GM12878 (cell line): ENCODE data around the gene ABRACL. TPM values are rescaled to one million over a fixed set of nuclear protein-coding genes. Genes with fewer than 3 reads are reported as not detected.
A peak's percentile ranks its signal among the peaks of the same experiment; 100 is the strongest.

Experiments
- ATAC-seq: fragments of 200-7000 bp; cut with Tn5 transposase; 3 replicates; pipeline ENCODE4 v1.9.1; 2020; ENCODE audit warnings: mild to moderate bottlenecking, moderate library complexity
- BruUV-seq: library from RNA; stranded (reverse); fragments of 400-500 nt; replicated peaks from 2 replicates; lab custom pipeline; 2021; lab: Mats Ljungman, UMichigan
- CTCF ChIA-PET: fragments of 300-600 bp; sonication (Branson Sonifier 250); formaldehyde crosslinking; extraction: SDS; loops from one replicate; lab custom pipeline; 2021; ENCODE audit warnings: inconsistent platforms; lab: Yijun Ruan, JAX
- POLR2A ChIA-PET: fragments of 350-600 bp; formaldehyde crosslinking; extraction: SDS; loops from one replicate; lab custom pipeline; 2021; ENCODE audit warnings: inconsistent platforms; lab: Charles Lee
- RAD21 ChIA-PET: fragments of 300-600 bp; sonication (Branson Sonifier 250); formaldehyde crosslinking; loops from one replicate; lab custom pipeline; 2023; ENCODE audit warnings: antibody characterized with exemption; ENCODE audit not compliant: unreplicated experiment; lab: Charles Lee
- SMC1A ChIA-PET: fragments of 300-600 bp; sonication (Branson Sonifier 250); formaldehyde crosslinking; loops from one replicate; lab custom pipeline; 2023; ENCODE audit not compliant: unreplicated experiment, uncharacterized antibody; lab: Charles Lee
- DNase-seq: peaks from one replicate; pipeline ENCODE4 v3.0.0-alpha.2; 2011; ENCODE audit warnings: low read depth, low spot score
- FAIRE-seq: peaks from 3 replicates; lab custom pipeline; 2011; peaks lifted over from hg19 to GRCh38; lab: Jason Lieb, UNC
- H2AFZ ChIP-seq: 2 replicates; pipeline ENCODE4 v1.6.0; 2011; ENCODE audit warnings: low read depth, low read length, control low read depth; ENCODE audit not compliant: control insufficient read depth
- H3K27ac ChIP-seq: 2 replicates; pipeline ENCODE4 v1.5.1; 2011; ENCODE audit warnings: control low read depth; ENCODE audit not compliant: control insufficient read depth, insufficient read depth
- H3K27me3 ChIP-seq, 2 experiments: replicated peaks in 1 of 2; 2 replicates each; pipeline versions ENCODE4 v1.6.0 to v1.6.1; 2011; ENCODE audit warnings: low read length in 1 of 2; ENCODE audit not compliant: control insufficient read depth in 2 of 2, insufficient read depth in 2 of 2
- H3K36me3 ChIP-seq, 2 experiments: 2 replicates each; pipeline ENCODE4 v1.5.1; 2011; ENCODE audit warnings: low read length in 1 of 2; ENCODE audit not compliant: control insufficient read depth in 2 of 2, insufficient read depth in 2 of 2
- H3K4me1 ChIP-seq: 2 replicates; pipeline ENCODE4 v1.6.1; 2011; ENCODE audit warnings: mild to moderate bottlenecking, low read length, moderate library complexity, mixed read lengths; ENCODE audit not compliant: control insufficient read depth, insufficient read depth
- H3K4me2 ChIP-seq: 2 replicates; pipeline ENCODE4 v1.6.0; 2011; ENCODE audit warnings: control low read depth; ENCODE audit not compliant: control insufficient read depth, insufficient read depth
- H3K4me3 ChIP-seq: fragments of 200-600 bp; sonication (generic); 2 replicates; pipeline ENCODE4 v1.5.1; 2016
- H3K79me2 ChIP-seq: 2 replicates; pipeline ENCODE4 v1.6.0; 2011; ENCODE audit warnings: low read length; ENCODE audit not compliant: control insufficient read depth, insufficient read depth
- H3K9ac ChIP-seq: 2 replicates; pipeline ENCODE4 v1.8.0; 2011; ENCODE audit warnings: low read length, control low read depth, mixed read lengths; ENCODE audit not compliant: control insufficient read depth, insufficient read depth
- H3K9me3 ChIP-seq: replicated peaks from 3 replicates; pipeline ENCODE4 v1.5.1; 2011; ENCODE audit warnings: mild to moderate bottlenecking, low read length; ENCODE audit not compliant: control insufficient read depth, insufficient read depth
- H4K20me1 ChIP-seq: 2 replicates; pipeline ENCODE4 v1.6.0; 2011; ENCODE audit not compliant: control insufficient read depth, insufficient read depth
- ASH2L ChIP-seq: fragments of 300-600, 200-600 bp; sonication (generic); IDR thresholded peaks from 2 replicates; pipeline ENCODE4 v1.6.1; 2017; ENCODE audit warnings: low read depth, mild to moderate bottlenecking, borderline replicate concordance
- BCL11A ChIP-seq: IDR thresholded peaks from 2 replicates; pipeline ENCODE4 v1.6.1; 2011; ENCODE audit warnings: low read depth, low read length
- CBFB ChIP-seq: IDR thresholded peaks from 2 replicates; pipeline ENCODE4 v1.6.1; 2016; ENCODE audit warnings: antibody characterized with exemption, low read depth
- DPF2 ChIP-seq: fragments of 450-650 bp; IDR thresholded peaks from 2 replicates; pipeline ENCODE4 v1.6.1; 2017; ENCODE audit warnings: mild to moderate bottlenecking
- ESRRA ChIP-seq: IDR thresholded peaks from 2 replicates; pipeline ENCODE4 v1.6.1; 2012; ENCODE audit warnings: mild to moderate bottlenecking, low read length, improper control_type of control experiment
- FOXK2 ChIP-seq: fragments of 450-650 bp; IDR thresholded peaks from 2 replicates; pipeline ENCODE4 v1.6.1; 2017; ENCODE audit warnings: mild to moderate bottlenecking, moderate library complexity
- IRF4 ChIP-seq: IDR thresholded peaks from 2 replicates; pipeline ENCODE4 v1.6.1; 2011; ENCODE audit warnings: low read depth, low read length
- JUNB ChIP-seq: IDR thresholded peaks from 2 replicates; pipeline ENCODE4 v1.6.1; 2016; ENCODE audit warnings: antibody characterized with exemption, mild to moderate bottlenecking
- NBN ChIP-seq: fragments of 450-650 bp; IDR thresholded peaks from 2 replicates; pipeline ENCODE4 v1.6.1; 2016
- POLR2AphosphoS2 ChIP-seq: IDR thresholded peaks from 2 replicates; pipeline ENCODE4 v1.6.1; 2011; ENCODE audit warnings: low read depth, mild to moderate bottlenecking, low read length, improper control_type of control experiment, moderate library complexity
- RB1 ChIP-seq: fragments of 450-650 bp; formaldehyde crosslinking; IDR thresholded peaks from 2 replicates; pipeline ENCODE4 v1.6.1; 2017; ENCODE audit warnings: mild to moderate bottlenecking, borderline replicate concordance
- RELB ChIP-seq: fragments of 450-650 bp; IDR thresholded peaks from 2 replicates; pipeline ENCODE4 v1.6.1; 2017; ENCODE audit warnings: low read depth, mild to moderate bottlenecking, moderate library complexity
- SPI1 ChIP-seq: IDR thresholded peaks from 2 replicates; pipeline ENCODE4 v1.6.1; 2011; ENCODE audit warnings: low read depth, mild to moderate bottlenecking, low read length, moderate library complexity, borderline replicate concordance; ENCODE audit not compliant: insufficient read depth
- SUZ12 ChIP-seq: fragments of 200-600 bp; sonication (generic); IDR thresholded peaks from one replicate; pipeline ENCODE4 v1.6.1; 2018; ENCODE audit warnings: antibody characterized with exemption, mild to moderate bottlenecking; ENCODE audit not compliant: unreplicated experiment
- USF2 ChIP-seq: IDR thresholded peaks from 2 replicates; pipeline ENCODE4 v1.6.1; 2011; ENCODE audit warnings: low read depth, low read length, improper control_type of control experiment, borderline replicate concordance
- ZNF207 ChIP-seq: fragments of 450-650 bp; IDR thresholded peaks from 2 replicates; pipeline ENCODE4 v1.6.1; 2014; ENCODE audit warnings: antibody characterized with exemption, mild to moderate bottlenecking, borderline replicate concordance
- ZNF622 ChIP-seq: fragments of 450-650 bp; IDR thresholded peaks from 2 replicates; pipeline ENCODE4 v1.6.1; 2017; ENCODE audit warnings: mild to moderate bottlenecking, inconsistent platforms
- WGBS: methylation state at CpG from one replicate; pipeline ENCODE4 v1.1.6; 2016; ENCODE audit warnings: low lambda C conversion rate; ENCODE audit not compliant: insufficient replicate concordance, insufficient coverage; ENCODE audit errors: missing lambda C conversion rate; 5-methylcytosine and 5-hydroxymethylcytosine counted together
- in situ Hi-C: fragments of 300-500 bp; cut with MboI; formaldehyde crosslinking; loops from 9 replicates; pipeline ENCODE4 v1.14.3; 2018; ENCODE audit warnings: mixed read lengths
- intact Hi-C: fragments of 100-400 bp; cut with micrococcal nuclease; formaldehyde crosslinking; loops from one replicate; pipeline ENCODE4 v1.14.2; 2022; ENCODE audit not compliant: unreplicated experiment
- polyA plus RNA-seq, 11 experiments: library from polyadenylated mRNA; depleted of rRNA in 4 of 11; unstranded in 6 of 11; stranded (reverse) in 5 of 11; fragments of >200 nt; fragmentation: Nextera tagmentation in 4 of 11; fragmentation: Illumina TruSeq in 1 of 11; extraction: Ambion mirVana in 4 of 11; extraction: Trizol in 1 of 11; gene quantifications; 1 replicate in 1 of 11; 2 replicates in 10 of 11; pipeline versions ENCODE4 v1.2.1 to v1.2.3, GENCODE V29; 2011 to 2016; ENCODE audit warnings: inconsistent platforms in 2 of 11, missing spikeins in 2 of 11, low read depth in 1 of 11
- total RNA-seq, 4 experiments: library from RNA; depleted of rRNA in 3 of 4; stranded (reverse); fragments of >200 nt in 3 of 4; fragmentation: Illumina TruSeq in 1 of 4; extraction: Trizol in 1 of 4; gene quantifications; 2 replicates each; pipeline versions ENCODE4 v1.2.1 to v1.2.3, GENCODE V29; 2013 to 2021
- TF ChIP-seq, protein P1 (sequence below): fragments of 450-650 bp; IDR thresholded peaks from 2 replicates; pipeline ENCODE4 v1.6.1; 2018; ENCODE audit warnings: mild to moderate bottlenecking, low read depth, moderate library complexity; ENCODE audit not compliant: partially characterized antibody

ABRACL gene
- total and polyA plus RNA-seq, 10 of the 15 experiments (the other 5 are each of a cell fraction or from before 2014, with no cell fraction given) = 111 to 647 (median 192) TPM

DNA sequence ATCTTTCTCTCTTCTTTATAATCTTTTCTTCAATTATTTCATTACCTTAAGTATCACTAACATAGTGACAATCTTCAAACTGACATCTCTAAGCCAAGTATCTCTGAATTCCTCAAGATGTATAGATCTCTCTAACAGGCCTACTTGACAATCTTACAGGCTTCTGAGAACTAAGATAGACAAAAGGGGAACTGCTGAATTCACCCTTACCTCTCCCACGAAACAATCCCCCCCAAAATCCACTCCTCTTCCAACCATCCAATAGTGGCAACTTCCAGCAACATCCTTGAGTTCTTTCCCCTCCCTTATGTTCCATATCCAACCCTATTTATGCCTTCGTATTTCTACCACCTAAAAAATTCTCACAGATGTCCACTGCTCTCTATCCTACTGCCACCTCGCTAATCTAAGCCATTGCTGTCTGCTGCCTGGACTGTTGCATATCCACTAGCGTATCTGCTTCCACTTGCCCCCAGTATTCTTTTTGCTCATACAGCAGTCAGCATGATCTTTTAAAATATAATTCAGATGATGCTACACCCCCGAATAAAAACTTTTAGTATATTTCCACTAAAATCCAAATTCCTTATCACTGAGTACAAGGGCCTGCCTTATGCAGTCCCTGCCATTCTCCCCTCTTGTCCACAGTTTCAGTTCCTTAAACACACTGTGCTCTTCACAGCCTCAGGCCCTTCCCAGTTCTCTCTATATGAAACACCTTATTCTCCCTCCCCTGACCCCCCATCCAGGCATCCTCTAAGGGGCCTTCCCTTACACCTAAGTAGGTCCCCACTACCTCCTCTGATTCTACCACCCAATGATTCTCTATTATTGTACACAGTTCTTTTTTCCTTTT is 48.5 kb upstream of the ABRACL start (continued):
- TF ChIP-seq RELB (peak; percentile 42; the same call in 1 of the 2 replicates), BCL11A (0 out of 2 replicates have a peak, but pooled peaks have one; percentile 45), POLR2AphosphoS2 (no peak), NBN (0 out of 2 replicates have a peak, but pooled peaks have one; percentile 43), DPF2 (peak; percentile 89; the same call in 1 of the 2 replicates), SPI1 (peak; percentile 92)

DNA sequence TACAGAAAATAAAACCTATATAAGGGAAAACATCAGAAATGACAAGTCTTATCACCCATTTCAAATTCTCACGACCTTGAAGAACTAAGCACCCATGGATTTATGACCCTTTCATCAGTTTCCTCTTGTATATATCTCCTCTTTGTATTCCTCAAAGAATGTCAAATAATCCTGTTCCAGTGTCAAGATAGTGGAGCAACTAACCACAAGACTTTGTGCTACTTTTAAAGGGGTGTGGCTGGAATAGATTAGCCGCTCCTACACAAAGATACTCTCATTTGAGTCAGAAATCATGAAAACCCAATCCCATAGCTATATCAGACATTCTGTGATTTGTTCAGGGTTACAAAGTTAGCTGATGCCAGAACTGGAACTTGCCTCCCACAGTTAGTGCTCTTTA is 47.1 kb upstream of the ABRACL start:
- Histone ChIP-seq H3K36me3 (no peaks in the 10 kb centered on the region), H3K9ac (no peak overlapping the region), H2AFZ (no peak overlapping the region), H3K27ac (no peak overlapping the region), H3K4me1 (peaks cover 9% of the 10 kb centered on the region; the same call in 1 of the 2 replicates), H3K4me2 (peak overlapping the region; percentile 15), H3K27me3 (no peaks in the 10 kb centered on the region), H4K20me1 (0 out of 2 replicates have a peak, but pooled peaks cover 3% of the 10 kb centered on the region), H3K79me2 (peaks cover 92% of the 10 kb centered on the region), H3K9me3 (no peaks in the 10 kb centered on the region), H3K4me3 (no peak overlapping the region)
- BruUV-seq = TSS peak; percentile 0
- DNase-seq (no peak), FAIRE-seq (no peak), ATAC-seq (no peak)
- intact Hi-C loops = no loop called here
- ChIA-PET POLR2A (interaction anchor here (0.8 to 1.4 kb wide), 3 partner anchors 10 to 25 kb away, joined by 3 to 4 read pairs (median 4); no protein-coding TSS in a partner anchor), SMC1A (interaction anchor here (1.3 to 2.0 kb wide), 5 partner anchors 10 to 88 kb away, joined by 5 to 17 read pairs (median 6); no protein-coding TSS in a partner anchor), RAD21 (interaction anchor here (0.6 to 2.4 kb wide), 6 partner anchors 10 to 342 kb away, joined by 3 to 12 read pairs (median 4); no protein-coding TSS in a partner anchor), CTCF (interaction anchor here (0.6 to 1.7 kb wide), 6 partner anchors 9 to 166 kb away, joined by 3 to 9 read pairs (median 3); no protein-coding TSS in a partner anchor)
- in situ Hi-C loops = no loop called here
- 100% methylated on average over 2 of the region's 2 CpGs for WGBS
- TF ChIP-seq, protein P1, sequence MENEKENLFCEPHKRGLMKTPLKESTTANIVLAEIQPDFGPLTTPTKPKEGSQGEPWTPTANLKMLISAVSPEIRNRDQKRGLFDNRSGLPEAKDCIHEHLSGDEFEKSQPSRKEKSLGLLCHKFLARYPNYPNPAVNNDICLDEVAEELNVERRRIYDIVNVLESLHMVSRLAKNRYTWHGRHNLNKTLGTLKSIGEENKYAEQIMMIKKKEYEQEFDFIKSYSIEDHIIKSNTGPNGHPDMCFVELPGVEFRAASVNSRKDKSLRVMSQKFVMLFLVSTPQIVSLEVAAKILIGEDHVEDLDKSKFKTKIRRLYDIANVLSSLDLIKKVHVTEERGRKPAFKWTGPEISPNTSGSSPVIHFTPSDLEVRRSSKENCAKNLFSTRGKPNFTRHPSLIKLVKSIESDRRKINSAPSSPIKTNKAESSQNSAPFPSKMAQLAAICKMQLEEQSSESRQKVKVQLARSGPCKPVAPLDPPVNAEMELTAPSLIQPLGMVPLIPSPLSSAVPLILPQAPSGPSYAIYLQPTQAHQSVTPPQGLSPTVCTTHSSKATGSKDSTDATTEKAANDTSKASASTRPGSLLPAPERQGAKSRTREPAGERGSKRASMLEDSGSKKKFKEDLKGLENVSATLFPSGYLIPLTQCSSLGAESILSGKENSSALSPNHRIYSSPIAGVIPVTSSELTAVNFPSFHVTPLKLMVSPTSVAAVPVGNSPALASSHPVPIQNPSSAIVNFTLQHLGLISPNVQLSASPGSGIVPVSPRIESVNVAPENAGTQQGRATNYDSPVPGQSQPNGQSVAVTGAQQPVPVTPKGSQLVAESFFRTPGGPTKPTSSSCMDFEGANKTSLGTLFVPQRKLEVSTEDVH = no peak
- TF ChIP-seq IRF4 (no peak), RB1 (no peak), SUZ12 (no peak), ASH2L (no peak), ESRRA (no peak), ZNF207 (no peak), USF2 (no peak), CBFB (no peak), FOXK2 (no peak), ZNF622 (no peak), JUNB (no peak)
